Gastrocnemius medialis (tissue), 4 donors: ENCODE measurements around the gene COL28A1. TPM values are rescaled to one million over a fixed set of nuclear protein-coding genes. Genes with fewer than 3 reads are reported as not detected.

Experiments
- ATAC-seq, 2 donors: fragments of 150-250 bp; one replicate each; pipeline ENCODE4 v1.9.1; 2016
- DNase-seq, 2 donors: peaks; one replicate each; pipeline ENCODE4 v3.0.0-alpha.2; 2019
- H3K27ac ChIP-seq, 4 donors: fragments of 200-600 bp; sonication (generic); 1 replicate in 1 of 4; 2 replicates in 3 of 4; pipeline ENCODE4 v1.5.1; 2016 to 2018; ENCODE audit warnings: mild to moderate bottlenecking in 2 of 4, moderate library complexity in 1 of 4
- H3K27me3 ChIP-seq, 3 donors: fragments of 200-600 bp; sonication (generic) in 2 of 3; 1 replicate in 1 of 3; 2 replicates in 2 of 3; pipeline versions ENCODE4 v1.5.1 to v1.6.0; 2016 to 2019; ENCODE audit warnings: mild to moderate bottlenecking in 1 of 3, moderate library complexity in 1 of 3
- H3K36me3 ChIP-seq, 2 donors: fragments of 200-600 bp; sonication (generic) in 1 of 2; one replicate each; pipeline ENCODE4 v1.5.1; 2017 to 2018
- H3K4me1 ChIP-seq, 2 donors: fragments of 200-600 bp; sonication (generic) in 1 of 2; one replicate each; pipeline ENCODE4 v1.5.1; 2016 to 2017; ENCODE audit warnings: mild to moderate bottlenecking in 2 of 2
- H3K4me3 ChIP-seq, 4 donors: fragments of 200-600 bp; sonication (generic) in 3 of 4; 1 replicate in 1 of 4; 2 replicates in 3 of 4; pipeline ENCODE4 v1.5.1; 2016 to 2019; ENCODE audit warnings: mild to moderate bottlenecking in 2 of 4
- H3K9me3 ChIP-seq, 3 donors: fragments of 200-600 bp; sonication (generic) in 2 of 3; 1 replicate in 1 of 3; 2 replicates in 2 of 3; pipeline ENCODE4 v1.5.1; 2016 to 2019
- CTCF ChIP-seq, 5 experiments: fragments of 450-650 bp in 3 of 5; fragments of 200-600 bp in 2 of 5; sonication (generic) in 2 of 5; IDR thresholded peaks in 4 of 5; conservative IDR thresholded peaks in 1 of 5; 1 replicate in 4 of 5; 2 replicates in 1 of 5; pipeline ENCODE4 v1.5.1; 2016 to 2019; ENCODE audit warnings: antibody characterized with exemption in 5 of 5, mild to moderate bottlenecking in 3 of 5, moderate library complexity in 3 of 5
- POLR2A ChIP-seq, 2 donors: fragments of 450-650 bp; IDR thresholded peaks; one replicate each; pipeline ENCODE4 v1.6.1; 2017; ENCODE audit warnings: antibody characterized with exemption in 2 of 2, mild to moderate bottlenecking in 2 of 2, moderate library complexity in 2 of 2
- in situ Hi-C, 4 donors: fragments of 200-750 bp; cut with MboI; loops; one replicate each; pipeline versions ENCODE4 v1.15.0 to v1.8.0; 2017; ENCODE audit warnings: low sequenced_read_pairs in 4 of 4
- intact Hi-C: fragments of 100-400 bp; cut with DNase I; formaldehyde crosslinking; loops from one replicate; pipeline ENCODE4 v1.15.1; 2023; ENCODE audit warnings: low total_unique reads
- total RNA-seq, 4 donors: library from RNA; depleted of rRNA; stranded (reverse); fragments of >200 nt; gene quantifications; one replicate each; pipeline versions ENCODE4 v1.1.0 to v1.2.3, GENCODE V29; 2016

COL28A1 gene
- total RNA-seq, 4 donors from 2014 or later: 0.58 to 15.2 (median 2.0) TPM

- no peak for TF ChIP-seq POLR2A (IDR thresholded peaks at IDR 0.05)
- no peak for TF ChIP-seq CTCF (IDR thresholded peaks at IDR 0.05 in 4 of 5, conservative IDR thresholded peaks at IDR 0.05 in 1 of 5)
- in situ Hi-C loops: no loop called here
- peak; percentile 53 to 56 for ATAC-seq
- intact Hi-C loops: no loop called here
- Histone ChIP-seq H3K9me3 (no peaks in the 10 kb centered on the region), H3K27ac (peak overlapping the region in 1 of 4 donors; percentile 47), H3K36me3 (no peaks in the 10 kb centered on the region), H3K4me1 (peaks cover 0 to 7% of the 10 kb centered on the region in 2 donors), H3K4me3 (no peak overlapping the region), H3K27me3 (peaks cover 0 to 9% (median 0%) of the 10 kb centered on the region in 3 donors)
- peak in 1 of 2 donors; percentile 19 for DNase-seq
Measured at GRCh38 chr7:7321681-7322080, 214.0 kb downstream of the COL28A1 start.

- TF ChIP-seq POLR2A (IDR thresholded peaks at IDR 0.05) (no peak), CTCF (IDR thresholded peaks at IDR 0.05 in 4 of 5, conservative IDR thresholded peaks at IDR 0.05 in 1 of 5) (no peak)
- ATAC-seq (no peak), DNase-seq (no peak)
- in situ Hi-C loops (no loop called here), intact Hi-C loops (no loop called here)
- Histone ChIP-seq H3K4me3 (no peak overlapping the region), H3K4me1 (peaks cover 0 to 7% of the 10 kb centered on the region in 2 donors), H3K27ac (no peak overlapping the region), H3K9me3 (no peaks in the 10 kb centered on the region), H3K36me3 (no peaks in the 10 kb centered on the region), H3K27me3 (no peaks in the 10 kb centered on the region)
Measured at GRCh38 chr7:7318601-7319000, 217.1 kb downstream of the COL28A1 start.

- Histone ChIP-seq H3K4me1 (peaks cover 0 to 7% of the 10 kb centered on the region in 2 donors), H3K36me3 (no peaks in the 10 kb centered on the region), H3K9me3 (no peaks in the 10 kb centered on the region), H3K4me3 (no peak overlapping the region), H3K27me3 (no peaks in the 10 kb centered on the region), H3K27ac (no peak overlapping the region)
- intact Hi-C loops (no loop called here), in situ Hi-C loops (no loop called here)
- no peak for ATAC-seq
- TF ChIP-seq POLR2A (IDR thresholded peaks at IDR 0.05): no peak
- no peak for TF ChIP-seq CTCF (IDR thresholded peaks at IDR 0.05 in 4 of 5, conservative IDR thresholded peaks at IDR 0.05 in 1 of 5)
- no peak for DNase-seq
Measured at GRCh38 chr7:7317850-7318249, 217.8 kb downstream of the COL28A1 start.

- TF ChIP-seq CTCF (IDR thresholded peaks at IDR 0.05 in 4 of 5, conservative IDR thresholded peaks at IDR 0.05 in 1 of 5) (no peak), POLR2A (IDR thresholded peaks at IDR 0.05) (no peak)
- intact Hi-C loops: no loop called here
Measured at GRCh38 chr7:7315851-7316250, 219.8 kb downstream of the COL28A1 start.

GRCh38 chr7:7312323-7312722 lies 223.3 kb downstream of the COL28A1 start:
- Histone ChIP-seq H3K27me3 (no peaks in the 10 kb centered on the region), H3K4me1 (no peaks in the 10 kb centered on the region), H3K36me3 (no peaks in the 10 kb centered on the region), H3K27ac (no peak overlapping the region), H3K4me3 (no peak overlapping the region), H3K9me3 (no peaks in the 10 kb centered on the region)
- DNase-seq (no peak), ATAC-seq (no peak)
- intact Hi-C loops (no loop called here), in situ Hi-C loops (no loop called here)
- TF ChIP-seq CTCF (IDR thresholded peaks at IDR 0.05 in 4 of 5, conservative IDR thresholded peaks at IDR 0.05 in 1 of 5): no peak
- TF ChIP-seq POLR2A (IDR thresholded peaks at IDR 0.05): no peak

More at GRCh38 chr7:7315851-7316250, 219.8 kb downstream of the COL28A1 start:
- Histone ChIP-seq H3K4me1 (no peaks in the 10 kb centered on the region), H3K36me3 (no peaks in the 10 kb centered on the region), H3K4me3 (no peak overlapping the region), H3K27me3 (no peaks in the 10 kb centered on the region), H3K9me3 (no peaks in the 10 kb centered on the region), H3K27ac (no peak overlapping the region)
- ATAC-seq (no peak), DNase-seq (no peak)
- in situ Hi-C loops: no loop called here
